ENCODE results near the gene DUSP5.
"Not testable (repeated sequence)": the region's sequence is repeated elsewhere in the genome, so short reads cannot be mapped to it uniquely, and the experiment has no call there.

The DUSP5 gene

GRCh38 chr10:110497438-110498086 lies at the start of gene DUSP5:
DUSP5 (plus strand) TSS chr10:110497907; CDS start chr10:110498122, 215 bp downstream.
- FAIRE-seq, result no peak

GRCh38 chr10:110448682-110449418 lies 48.9 kb upstream of the DUSP5 start:
- no peak for FAIRE-seq

GRCh38 chr10:110455446-110455845 lies 42.3 kb upstream of the DUSP5 start:
- FAIRE-seq, result no peak

GRCh38 chr10:110456046-110456445 lies 41.7 kb upstream of the DUSP5 start:
- FAIRE-seq, result no peak

- no peak for FAIRE-seq
Measured at GRCh38 chr10:110456523-110457091, 41.1 kb upstream of the DUSP5 start.

GRCh38 chr10:110457851-110458250 lies 39.9 kb upstream of the DUSP5 start:
- no peak for FAIRE-seq

- no peak for FAIRE-seq
Measured at GRCh38 chr10:110458266-110458920, 39.3 kb upstream of the DUSP5 start.

GRCh38 chr10:110459600-110459999 lies 38.1 kb upstream of the DUSP5 start:
- FAIRE-seq, result no peak

GRCh38 chr10:110460111-110460809 lies 37.4 kb upstream of the DUSP5 start:
- FAIRE-seq, result no peak

GRCh38 chr10:110461088-110461487 lies 36.6 kb upstream of the DUSP5 start:
- FAIRE-seq, result no peak

GRCh38 chr10:110461530-110461929 lies 36.2 kb upstream of the DUSP5 start:
- FAIRE-seq, result no peak

- no peak for FAIRE-seq
Measured at GRCh38 chr10:110462166-110463095, 35.3 kb upstream of the DUSP5 start.

GRCh38 chr10:110468258-110468657 lies 29.4 kb upstream of the DUSP5 start:
- not testable (repeated sequence) for FAIRE-seq

GRCh38 chr10:110470541-110470940 lies 27.2 kb upstream of the DUSP5 start:
- not testable (repeated sequence) for FAIRE-seq

GRCh38 chr10:110471566-110472139 lies 26.1 kb upstream of the DUSP5 start:
- no peak for FAIRE-seq

GRCh38 chr10:110474017-110474416 lies 23.7 kb upstream of the DUSP5 start:
- no peak for FAIRE-seq

- FAIRE-seq, result no peak
Measured at GRCh38 chr10:110474826-110475225, 22.9 kb upstream of the DUSP5 start.

- no peak for FAIRE-seq
Measured at GRCh38 chr10:110475722-110476515, 21.8 kb upstream of the DUSP5 start.

- no peak for FAIRE-seq
Measured at GRCh38 chr10:110479710-110480109, 18.0 kb upstream of the DUSP5 start.

- FAIRE-seq, result no peak
Measured at GRCh38 chr10:110480387-110480786, 17.3 kb upstream of the DUSP5 start.
